ENCODE measurements around the gene DOK7. TPM values are rescaled to one million over a fixed set of nuclear protein-coding genes. Genes with fewer than 3 reads are reported as not detected.

DOK7 gene
- polyA plus RNA-seq, 1 experiment = not detected

DNA sequence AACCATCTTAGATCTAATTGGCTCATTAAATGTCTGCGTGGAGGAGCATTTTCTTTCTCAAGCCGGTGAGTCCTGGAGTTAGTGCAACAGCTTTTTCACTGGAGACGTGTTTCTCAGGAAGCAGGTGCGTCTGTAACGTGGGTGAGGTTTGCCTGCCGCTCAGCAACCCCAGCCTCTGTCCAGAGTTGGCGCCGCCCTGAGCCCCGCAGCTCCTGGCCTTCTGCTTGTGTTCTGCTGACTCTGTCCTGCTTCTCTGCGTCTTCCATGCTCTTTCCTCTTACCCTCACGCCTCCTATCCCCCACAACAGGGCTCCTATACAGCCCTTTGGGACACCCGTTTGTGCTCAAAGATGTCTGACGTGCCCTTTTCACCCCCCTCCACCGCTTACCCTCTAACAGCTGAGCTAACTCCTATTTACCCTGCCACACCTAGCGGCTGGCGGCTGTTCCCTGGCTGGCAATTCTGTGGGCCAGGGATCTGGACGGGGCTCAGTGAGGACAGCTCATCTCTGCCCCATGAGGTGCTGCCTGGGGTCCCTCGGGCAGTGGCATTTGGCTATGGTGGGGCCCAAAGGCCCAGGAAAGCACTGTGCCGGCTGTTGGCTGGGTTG, 18.8 kb downstream of the DOK7 start:
- ChIA-PET CTCF (interaction anchor here (0.6 to 3.1 kb wide), 15 partner anchors 10 to 399 kb away, joined by 3 to 22 read pairs (median 4); no protein-coding TSS in a partner anchor), POLR2A (no interaction called here)
- TF ChIP-seq, protein P1, sequence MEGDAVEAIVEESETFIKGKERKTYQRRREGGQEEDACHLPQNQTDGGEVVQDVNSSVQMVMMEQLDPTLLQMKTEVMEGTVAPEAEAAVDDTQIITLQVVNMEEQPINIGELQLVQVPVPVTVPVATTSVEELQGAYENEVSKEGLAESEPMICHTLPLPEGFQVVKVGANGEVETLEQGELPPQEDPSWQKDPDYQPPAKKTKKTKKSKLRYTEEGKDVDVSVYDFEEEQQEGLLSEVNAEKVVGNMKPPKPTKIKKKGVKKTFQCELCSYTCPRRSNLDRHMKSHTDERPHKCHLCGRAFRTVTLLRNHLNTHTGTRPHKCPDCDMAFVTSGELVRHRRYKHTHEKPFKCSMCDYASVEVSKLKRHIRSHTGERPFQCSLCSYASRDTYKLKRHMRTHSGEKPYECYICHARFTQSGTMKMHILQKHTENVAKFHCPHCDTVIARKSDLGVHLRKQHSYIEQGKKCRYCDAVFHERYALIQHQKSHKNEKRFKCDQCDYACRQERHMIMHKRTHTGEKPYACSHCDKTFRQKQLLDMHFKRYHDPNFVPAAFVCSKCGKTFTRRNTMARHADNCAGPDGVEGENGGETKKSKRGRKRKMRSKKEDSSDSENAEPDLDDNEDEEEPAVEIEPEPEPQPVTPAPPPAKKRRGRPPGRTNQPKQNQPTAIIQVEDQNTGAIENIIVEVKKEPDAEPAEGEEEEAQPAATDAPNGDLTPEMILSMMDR (IDR thresholded peaks at IDR 0.05; ENCODE audit: insufficient read depth, low read depth, low read length) = no peak
- Histone ChIP-seq H3K27me3 (ENCODE audit: control insufficient read depth, insufficient read depth, low read length) (no peaks in the 10 kb centered on the region; the same call in 1 of the 2 replicates), H3K36me3 (ENCODE audit: control insufficient read depth, insufficient read depth, low read length) (no peaks in the 10 kb centered on the region), H3K4me3 (ENCODE audit: low read depth, low read length) (no peak overlapping the region)
- no peak for DNase-seq (ENCODE audit: low read depth)

DNA sequence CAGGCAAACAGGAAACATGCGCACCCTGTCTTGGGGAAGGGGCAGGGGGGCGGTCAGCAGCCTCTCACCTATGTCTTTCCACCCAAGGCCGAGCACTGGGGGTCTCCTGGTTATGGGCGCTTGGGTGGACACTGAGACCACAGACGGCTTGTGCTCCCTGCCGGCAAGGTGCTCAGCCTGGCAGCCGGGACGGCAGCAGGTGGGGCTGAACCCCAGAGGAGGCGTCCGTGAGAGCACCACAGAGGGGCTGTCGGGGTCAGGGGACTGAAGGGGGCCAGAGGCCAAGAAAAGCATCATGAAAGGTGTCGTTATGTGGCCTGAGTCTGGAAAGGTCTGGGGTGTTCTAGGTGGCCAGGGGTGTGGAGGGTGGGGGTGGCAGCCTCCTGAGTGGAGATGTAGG, 19.6 kb downstream of the DOK7 start:
- CTCF ChIA-PET = interaction anchor here (0.6 kb wide), 1 partner anchor 398 kb away, joined by 3 read pairs; no protein-coding TSS in a partner anchor
- no peak for DNase-seq (ENCODE audit: low read depth)
- TF ChIP-seq, protein P1 (IDR thresholded peaks at IDR 0.05; ENCODE audit: insufficient read depth, low read depth, low read length) = no peak
- Histone ChIP-seq H3K4me3 (ENCODE audit: low read depth, low read length) (no peak overlapping the region), H3K36me3 (ENCODE audit: control insufficient read depth, insufficient read depth, low read length) (no peaks in the 10 kb centered on the region), H3K27me3 (ENCODE audit: control insufficient read depth, insufficient read depth, low read length) (no peaks in the 10 kb centered on the region; the same call in 1 of the 2 replicates)
- POLR2A ChIA-PET = no interaction called here

DNA sequence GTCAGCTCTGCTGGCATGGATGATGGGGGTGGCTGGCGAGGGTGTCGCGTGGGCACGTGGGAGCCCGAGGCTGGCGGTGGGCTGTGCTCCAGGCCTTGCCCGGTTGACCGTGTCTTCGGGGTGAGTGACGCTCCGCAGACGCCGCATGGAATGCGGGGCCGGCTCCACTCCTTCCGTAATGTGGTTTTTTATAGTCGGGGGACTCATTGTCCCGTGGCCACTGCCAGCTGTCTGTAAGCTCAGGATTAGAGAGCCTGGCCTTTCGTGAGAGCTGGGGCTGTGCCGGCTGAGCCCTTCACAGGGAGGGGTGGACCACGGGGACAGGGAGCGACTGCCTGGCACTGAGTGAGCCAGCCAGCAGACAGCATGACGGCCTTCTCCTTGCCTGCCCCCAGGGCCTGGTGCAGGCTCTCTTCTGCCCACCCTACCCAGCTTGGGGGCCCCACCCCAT, 20.4 kb downstream of the DOK7 start:
- H3K36me3 ChIP-seq (ENCODE audit: control insufficient read depth, insufficient read depth, low read length) = no peaks in the 10 kb centered on the region
- TF ChIP-seq, protein P1 (IDR thresholded peaks at IDR 0.05; ENCODE audit: insufficient read depth, low read depth, low read length) = no peak
- no peaks in the 10 kb centered on the region; the same call in 1 of the 2 replicates for H3K27me3 ChIP-seq (ENCODE audit: control insufficient read depth, insufficient read depth, low read length)
- CTCF ChIA-PET = no interaction called here
- DNase-seq (ENCODE audit: low read depth) = peak; percentile 12
- POLR2A ChIA-PET = no interaction called here
- no peak overlapping the region for H3K4me3 ChIP-seq (ENCODE audit: low read depth, low read length)

DNA sequence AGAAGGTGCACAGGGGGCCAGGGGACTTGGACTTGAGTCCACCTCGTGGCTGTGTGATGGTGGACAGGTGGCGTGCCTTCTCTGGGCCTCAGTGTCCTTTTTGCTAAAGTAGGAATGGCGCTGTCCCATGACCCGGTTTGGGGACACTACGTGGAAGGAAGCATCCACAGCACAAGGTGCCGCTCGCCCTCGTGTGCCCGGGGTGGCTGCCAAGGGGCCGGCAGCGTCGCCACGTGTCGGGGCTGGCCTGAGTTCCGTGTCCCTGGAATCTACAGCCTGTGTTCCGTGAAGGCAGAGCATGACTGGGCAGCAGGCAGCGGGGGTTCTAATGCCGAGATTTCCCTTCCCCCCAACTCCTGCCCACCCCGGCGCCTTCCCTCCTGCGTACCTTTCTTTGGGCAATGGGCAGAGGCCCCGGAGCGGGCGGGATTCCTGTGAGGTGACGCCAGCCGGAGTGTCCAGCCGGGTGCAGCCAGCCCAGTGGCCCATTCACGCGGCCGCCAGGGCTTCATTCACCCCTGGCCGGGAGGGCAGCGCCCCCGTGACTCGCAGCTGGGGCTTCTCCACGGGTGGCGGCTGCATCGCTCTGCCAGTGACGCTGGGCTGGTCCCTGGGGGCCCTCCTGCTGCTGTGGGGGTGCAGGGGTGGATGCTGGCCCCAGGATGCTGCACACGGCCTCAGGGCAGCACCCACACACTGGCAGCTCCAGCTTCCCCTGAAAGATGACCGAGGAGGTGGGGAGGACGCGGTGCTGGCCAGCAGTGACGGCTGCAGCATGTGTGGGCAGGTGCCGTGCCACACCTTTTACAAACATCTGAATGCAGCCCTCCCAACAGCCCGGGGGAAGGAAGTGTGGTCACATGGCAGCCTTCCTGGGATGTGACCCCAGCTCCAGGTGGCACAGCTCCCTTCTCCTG, 21.2 kb downstream of the DOK7 start:
- Histone ChIP-seq H3K36me3 (ENCODE audit: control insufficient read depth, insufficient read depth, low read length) (no peaks in the 10 kb centered on the region), H3K27me3 (ENCODE audit: control insufficient read depth, insufficient read depth, low read length) (no peaks in the 10 kb centered on the region; the same call in 1 of the 2 replicates), H3K4me3 (ENCODE audit: low read depth, low read length) (no peak overlapping the region)
- ChIA-PET POLR2A (no interaction called here), CTCF (no interaction called here)
- no peak for DNase-seq (ENCODE audit: low read depth)
- TF ChIP-seq, protein P1 (IDR thresholded peaks at IDR 0.05; ENCODE audit: insufficient read depth, low read depth, low read length) = no peak

Data from BJ (cell line).